SK-N-SH treated with all-trans-retinoic acid at 6 μM for 48 hours (cell line): ENCODE measurements around the gene TOP2B.

Experiments
- ATAC-seq: fragments of 200-7000 bp; cut with Tn5 transposase; 3 replicates; pipeline ENCODE4 v1.9.1; 2020; ENCODE audit warnings: mild to moderate bottlenecking, moderate library complexity
- ARNTL ChIP-seq: fragments of 450-650 bp; formaldehyde crosslinking; IDR thresholded peaks from 2 replicates; pipeline ENCODE4 v1.5.0; 2020; ENCODE audit warnings: low read depth, mild to moderate bottlenecking, moderate library complexity, borderline replicate concordance
- BACH2 ChIP-seq: fragments of 250-450 bp; sonication (Bioruptor Pico); IDR thresholded peaks from 2 replicates; pipeline ENCODE4 v1.9.0; 2021; ENCODE audit warnings: mild to moderate bottlenecking, borderline replicate concordance
- ESRRG ChIP-seq: fragments of 250-450 bp; sonication (Bioruptor Pico); IDR thresholded peaks from 2 replicates; pipeline ENCODE4 v1.6.1; 2021; ENCODE audit warnings: mild to moderate bottlenecking
- GLIS3 ChIP-seq: fragments of 250-450 bp; sonication (Bioruptor Pico); IDR thresholded peaks from 2 replicates; pipeline ENCODE4 v1.5.0; 2020; ENCODE audit warnings: mild to moderate bottlenecking, moderate library complexity
- ISL1 ChIP-seq: fragments of 250-450 bp; sonication (Bioruptor Pico); IDR thresholded peaks from 2 replicates; pipeline ENCODE4 v2.1.2; 2022; ENCODE audit warnings: mild to moderate bottlenecking, moderate library complexity
- OSR1 ChIP-seq: fragments of 250-450 bp; sonication (Bioruptor Pico); IDR thresholded peaks from 2 replicates; pipeline ENCODE4 v1.8.0; 2022; ENCODE audit warnings: moderate library complexity, mild to moderate bottlenecking, inconsistent platforms
- SNAI2 ChIP-seq: fragments of 250-450 bp; sonication (Bioruptor Pico); IDR thresholded peaks from 2 replicates; pipeline ENCODE4 v1.5.0; 2020; ENCODE audit warnings: mild to moderate bottlenecking, moderate library complexity
- TCF4 ChIP-seq: fragments of 250-450 bp; sonication (Bioruptor Pico); IDR thresholded peaks from 2 replicates; pipeline ENCODE4 v1.8.0; 2021; ENCODE audit warnings: mild to moderate bottlenecking, moderate library complexity, borderline replicate concordance
- TOX ChIP-seq: fragments of 250-450 bp; sonication (Bioruptor Pico); IDR thresholded peaks from 2 replicates; pipeline ENCODE4 v1.8.0; 2021; ENCODE audit warnings: mild to moderate bottlenecking, moderate library complexity, borderline replicate concordance
- ZC3H10 ChIP-seq: fragments of 250-450 bp; sonication (Bioruptor Pico); IDR thresholded peaks from 2 replicates; pipeline ENCODE4 v1.5.1; 2021; ENCODE audit warnings: mild to moderate bottlenecking, moderate library complexity
- ZFP3 ChIP-seq: fragments of 250-450 bp; sonication (Bioruptor Pico); IDR thresholded peaks from 2 replicates; pipeline ENCODE4 v1.5.0; 2020; ENCODE audit warnings: mild to moderate bottlenecking, moderate library complexity
- ZFP30 ChIP-seq: fragments of 450-650 bp; formaldehyde crosslinking; IDR thresholded peaks from 2 replicates; pipeline ENCODE4 v1.5.0; 2022; ENCODE audit warnings: mild to moderate bottlenecking, moderate library complexity
- ZNF565 ChIP-seq: fragments of 450-650 bp; formaldehyde crosslinking; conservative IDR thresholded peaks from 2 replicates; pipeline ENCODE4 v1.5.0; 2020; ENCODE audit warnings: low read depth, mild to moderate bottlenecking, moderate library complexity
- ZNF8 ChIP-seq: fragments of 450-650 bp; formaldehyde crosslinking; IDR thresholded peaks from 2 replicates; pipeline ENCODE4 v1.5.0; 2020; ENCODE audit warnings: mild to moderate bottlenecking, moderate library complexity
- TF ChIP-seq, protein P1 (sequence below): fragments of 250-450 bp; sonication (Bioruptor Pico); IDR thresholded peaks from 2 replicates; pipeline ENCODE4 v1.5.0; 2020; ENCODE audit warnings: mild to moderate bottlenecking, moderate library complexity
- TF ChIP-seq, protein P2 (sequence below): fragments of 250-450 bp; sonication (Bioruptor Pico); IDR thresholded peaks from 2 replicates; pipeline ENCODE4 v1.8.0; 2020; ENCODE audit warnings: mild to moderate bottlenecking, moderate library complexity, borderline replicate concordance
- TF ChIP-seq, protein P3 (sequence below): fragments of 250-450 bp; sonication (Bioruptor Pico); IDR thresholded peaks from 2 replicates; pipeline ENCODE4 v1.5.1; 2020; ENCODE audit warnings: low read depth, mild to moderate bottlenecking, moderate library complexity
- TF ChIP-seq, protein P4 (sequence below): fragments of 250-450 bp; sonication (Bioruptor Pico); IDR thresholded peaks from 2 replicates; pipeline ENCODE4 v1.8.0; 2021; ENCODE audit warnings: low read depth, mild to moderate bottlenecking, moderate library complexity, borderline replicate concordance
- TF ChIP-seq, protein P5 (sequence below): fragments of 250-450 bp; sonication (Bioruptor Pico); IDR thresholded peaks from 2 replicates; pipeline ENCODE4 v1.5.1; 2021; ENCODE audit warnings: mild to moderate bottlenecking, moderate library complexity

TOP2B gene

DNA sequence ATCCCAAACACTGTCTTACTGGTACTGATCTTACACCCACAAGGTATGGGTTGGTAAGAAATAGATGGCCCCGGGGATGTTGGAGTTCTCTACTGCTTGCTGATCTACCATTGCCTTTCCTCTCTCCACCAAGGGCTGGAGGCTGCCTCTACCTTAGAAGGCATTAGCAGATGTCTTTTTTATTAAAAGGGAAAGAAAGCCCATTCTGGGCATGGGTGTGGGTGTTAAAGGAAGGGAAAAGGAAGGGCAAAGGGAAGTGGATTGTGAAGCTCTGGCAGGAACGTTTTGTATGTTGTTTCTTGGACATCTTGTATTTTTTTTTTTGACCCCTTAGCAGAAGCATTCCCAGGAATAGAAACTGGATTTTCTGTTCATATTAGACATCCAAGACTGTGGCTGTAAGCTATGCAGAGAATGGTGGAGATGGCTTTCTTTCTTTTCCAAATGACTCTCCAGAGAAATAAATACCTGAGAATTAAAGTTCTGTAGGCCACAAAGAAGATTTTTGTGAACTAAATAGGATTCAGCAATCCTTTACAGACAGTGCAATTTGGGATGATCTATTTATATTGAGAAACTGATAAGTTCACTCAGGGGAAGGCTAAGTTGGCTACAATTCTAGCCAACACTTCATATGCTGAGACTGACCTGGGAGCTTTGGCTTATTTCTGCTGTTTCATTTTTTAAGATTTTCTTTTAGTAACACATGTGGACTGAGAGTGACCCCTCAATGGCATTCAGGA is 108.8 kb downstream of the TOP2B start:
- no peak for ATAC-seq
- no peak for TF ChIP-seq TOX (CRISPR knock-in tag)
- TF ChIP-seq ZC3H10, result no peak
- no peak for TF ChIP-seq ZNF565
- TF ChIP-seq OSR1 (CRISPR knock-in tag), result no peak
- TF ChIP-seq, protein P1, sequence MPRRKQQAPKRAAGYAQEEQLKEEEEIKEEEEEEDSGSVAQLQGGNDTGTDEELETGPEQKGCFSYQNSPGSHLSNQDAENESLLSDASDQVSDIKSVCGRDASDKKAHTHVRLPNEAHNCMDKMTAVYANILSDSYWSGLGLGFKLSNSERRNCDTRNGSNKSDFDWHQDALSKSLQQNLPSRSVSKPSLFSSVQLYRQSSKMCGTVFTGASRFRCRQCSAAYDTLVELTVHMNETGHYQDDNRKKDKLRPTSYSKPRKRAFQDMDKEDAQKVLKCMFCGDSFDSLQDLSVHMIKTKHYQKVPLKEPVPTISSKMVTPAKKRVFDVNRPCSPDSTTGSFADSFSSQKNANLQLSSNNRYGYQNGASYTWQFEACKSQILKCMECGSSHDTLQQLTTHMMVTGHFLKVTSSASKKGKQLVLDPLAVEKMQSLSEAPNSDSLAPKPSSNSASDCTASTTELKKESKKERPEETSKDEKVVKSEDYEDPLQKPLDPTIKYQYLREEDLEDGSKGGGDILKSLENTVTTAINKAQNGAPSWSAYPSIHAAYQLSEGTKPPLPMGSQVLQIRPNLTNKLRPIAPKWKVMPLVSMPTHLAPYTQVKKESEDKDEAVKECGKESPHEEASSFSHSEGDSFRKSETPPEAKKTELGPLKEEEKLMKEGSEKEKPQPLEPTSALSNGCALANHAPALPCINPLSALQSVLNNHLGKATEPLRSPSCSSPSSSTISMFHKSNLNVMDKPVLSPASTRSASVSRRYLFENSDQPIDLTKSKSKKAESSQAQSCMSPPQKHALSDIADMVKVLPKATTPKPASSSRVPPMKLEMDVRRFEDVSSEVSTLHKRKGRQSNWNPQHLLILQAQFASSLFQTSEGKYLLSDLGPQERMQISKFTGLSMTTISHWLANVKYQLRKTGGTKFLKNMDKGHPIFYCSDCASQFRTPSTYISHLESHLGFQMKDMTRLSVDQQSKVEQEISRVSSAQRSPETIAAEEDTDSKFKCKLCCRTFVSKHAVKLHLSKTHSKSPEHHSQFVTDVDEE (CRISPR knock-in tag), result no peak
- TF ChIP-seq BACH2 (CRISPR knock-in tag), result no peak
- TF ChIP-seq, protein P2, sequence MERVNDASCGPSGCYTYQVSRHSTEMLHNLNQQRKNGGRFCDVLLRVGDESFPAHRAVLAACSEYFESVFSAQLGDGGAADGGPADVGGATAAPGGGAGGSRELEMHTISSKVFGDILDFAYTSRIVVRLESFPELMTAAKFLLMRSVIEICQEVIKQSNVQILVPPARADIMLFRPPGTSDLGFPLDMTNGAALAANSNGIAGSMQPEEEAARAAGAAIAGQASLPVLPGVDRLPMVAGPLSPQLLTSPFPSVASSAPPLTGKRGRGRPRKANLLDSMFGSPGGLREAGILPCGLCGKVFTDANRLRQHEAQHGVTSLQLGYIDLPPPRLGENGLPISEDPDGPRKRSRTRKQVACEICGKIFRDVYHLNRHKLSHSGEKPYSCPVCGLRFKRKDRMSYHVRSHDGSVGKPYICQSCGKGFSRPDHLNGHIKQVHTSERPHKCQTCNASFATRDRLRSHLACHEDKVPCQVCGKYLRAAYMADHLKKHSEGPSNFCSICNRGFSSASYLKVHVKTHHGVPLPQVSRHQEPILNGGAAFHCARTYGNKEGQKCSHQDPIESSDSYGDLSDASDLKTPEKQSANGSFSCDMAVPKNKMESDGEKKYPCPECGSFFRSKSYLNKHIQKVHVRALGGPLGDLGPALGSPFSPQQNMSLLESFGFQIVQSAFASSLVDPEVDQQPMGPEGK (CRISPR knock-in tag), result no peak
- TF ChIP-seq, protein P3, sequence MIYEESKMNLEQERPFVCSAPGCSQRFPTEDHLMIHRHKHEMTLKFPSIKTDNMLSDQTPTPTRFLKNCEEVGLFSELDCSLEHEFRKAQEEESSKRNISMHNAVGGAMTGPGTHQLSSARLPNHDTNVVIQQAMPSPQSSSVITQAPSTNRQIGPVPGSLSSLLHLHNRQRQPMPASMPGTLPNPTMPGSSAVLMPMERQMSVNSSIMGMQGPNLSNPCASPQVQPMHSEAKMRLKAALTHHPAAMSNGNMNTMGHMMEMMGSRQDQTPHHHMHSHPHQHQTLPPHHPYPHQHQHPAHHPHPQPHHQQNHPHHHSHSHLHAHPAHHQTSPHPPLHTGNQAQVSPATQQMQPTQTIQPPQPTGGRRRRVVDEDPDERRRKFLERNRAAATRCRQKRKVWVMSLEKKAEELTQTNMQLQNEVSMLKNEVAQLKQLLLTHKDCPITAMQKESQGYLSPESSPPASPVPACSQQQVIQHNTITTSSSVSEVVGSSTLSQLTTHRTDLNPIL, result no peak
- no peak for TF ChIP-seq SNAI2 (CRISPR knock-in tag)
- TF ChIP-seq GLIS3 (CRISPR knock-in tag), result no peak
- TF ChIP-seq ZFP30 (CRISPR knock-in tag), result no peak
- no peak for TF ChIP-seq ESRRG (CRISPR knock-in tag)
- TF ChIP-seq, all 23 proteins: peak for 0

DNA sequence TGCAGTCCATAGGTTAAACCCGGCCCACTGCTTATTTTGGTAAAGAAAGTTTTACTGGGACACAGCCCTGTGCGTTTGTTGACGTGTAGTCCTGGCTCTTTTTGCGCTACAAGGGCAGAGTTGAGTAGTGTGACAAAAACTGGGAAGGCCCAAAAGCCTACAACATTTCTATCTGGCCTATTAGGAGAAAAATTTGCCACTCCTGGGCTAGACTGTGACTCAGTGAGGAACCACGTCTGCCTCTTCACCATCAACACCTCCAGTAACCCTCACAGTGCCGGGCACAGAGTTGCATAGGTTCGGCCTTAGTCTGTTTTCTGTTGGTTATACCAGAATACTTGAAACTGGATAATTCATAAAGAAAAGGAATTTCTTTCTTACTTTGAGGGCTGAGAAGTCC is 110.3 kb downstream of the TOP2B start:
- TF ChIP-seq TCF4 (CRISPR knock-in tag), result no peak
- TF ChIP-seq, protein P4, sequence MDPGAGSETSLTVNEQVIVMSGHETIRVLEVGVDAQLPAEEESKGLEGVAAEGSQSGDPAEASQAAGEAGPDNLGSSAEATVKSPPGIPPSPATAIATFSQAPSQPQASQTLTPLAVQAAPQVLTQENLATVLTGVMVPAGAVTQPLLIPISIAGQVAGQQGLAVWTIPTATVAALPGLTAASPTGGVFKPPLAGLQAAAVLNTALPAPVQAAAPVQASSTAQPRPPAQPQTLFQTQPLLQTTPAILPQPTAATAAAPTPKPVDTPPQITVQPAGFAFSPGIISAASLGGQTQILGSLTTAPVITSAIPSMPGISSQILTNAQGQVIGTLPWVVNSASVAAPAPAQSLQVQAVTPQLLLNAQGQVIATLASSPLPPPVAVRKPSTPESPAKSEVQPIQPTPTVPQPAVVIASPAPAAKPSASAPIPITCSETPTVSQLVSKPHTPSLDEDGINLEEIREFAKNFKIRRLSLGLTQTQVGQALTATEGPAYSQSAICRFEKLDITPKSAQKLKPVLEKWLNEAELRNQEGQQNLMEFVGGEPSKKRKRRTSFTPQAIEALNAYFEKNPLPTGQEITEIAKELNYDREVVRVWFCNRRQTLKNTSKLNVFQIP (CRISPR knock-in tag), result no peak
- no peak for TF ChIP-seq ISL1
- TF ChIP-seq, protein P5, sequence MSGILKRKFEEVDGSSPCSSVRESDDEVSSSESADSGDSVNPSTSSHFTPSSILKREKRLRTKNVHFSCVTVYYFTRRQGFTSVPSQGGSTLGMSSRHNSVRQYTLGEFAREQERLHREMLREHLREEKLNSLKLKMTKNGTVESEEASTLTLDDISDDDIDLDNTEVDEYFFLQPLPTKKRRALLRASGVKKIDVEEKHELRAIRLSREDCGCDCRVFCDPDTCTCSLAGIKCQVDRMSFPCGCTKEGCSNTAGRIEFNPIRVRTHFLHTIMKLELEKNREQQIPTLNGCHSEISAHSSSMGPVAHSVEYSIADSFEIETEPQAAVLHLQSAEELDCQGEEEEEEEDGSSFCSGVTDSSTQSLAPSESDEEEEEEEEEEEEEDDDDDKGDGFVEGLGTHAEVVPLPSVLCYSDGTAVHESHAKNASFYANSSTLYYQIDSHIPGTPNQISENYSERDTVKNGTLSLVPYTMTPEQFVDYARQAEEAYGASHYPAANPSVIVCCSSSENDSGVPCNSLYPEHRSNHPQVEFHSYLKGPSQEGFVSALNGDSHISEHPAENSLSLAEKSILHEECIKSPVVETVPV, result no peak
- TF ChIP-seq, protein P3, result no peak
- TF ChIP-seq BACH2 (CRISPR knock-in tag), result no peak
- TF ChIP-seq, protein P1 (CRISPR knock-in tag), result no peak
- no peak for TF ChIP-seq ZNF8 (CRISPR knock-in tag)
- no peak for TF ChIP-seq ARNTL
- no peak for TF ChIP-seq ZFP30 (CRISPR knock-in tag)
- TF ChIP-seq ZC3H10, result no peak
- TF ChIP-seq, protein P2 (CRISPR knock-in tag), result no peak
- no peak for TF ChIP-seq ZFP3 (CRISPR knock-in tag)
- no peak for TF ChIP-seq OSR1 (CRISPR knock-in tag)

More for the DNA sequence above, 110.3 kb downstream of the TOP2B start:
- ATAC-seq, result no peak
